ENCODE results near the gene KRTAP4-9. TPM values are rescaled to one million over a fixed set of nuclear protein-coding genes. Genes with fewer than 3 reads are reported as not detected.
A peak's percentile ranks its signal among the peaks of the same experiment; 100 is the strongest.
"Not testable (repeated sequence)": the region's sequence is repeated elsewhere in the genome, so short reads cannot be mapped to it uniquely, and the experiment has no call there.

KRTAP4-9 gene
- total RNA-seq, 2 donors from 2014 or later: not detected

- not testable (repeated sequence) for H3K27ac Mint-ChIP-seq; H3K36me3 Mint-ChIP-seq (ENCODE audit: low read depth); H3K27me3 Mint-ChIP-seq; ATAC-seq (replicated peaks); H3K9me3 Mint-ChIP-seq; H3K4me1 Mint-ChIP-seq
- peak overlapping the region; percentile 27 for H3K4me3 Mint-ChIP-seq
Observed at GRCh38 chr17:41108728-41109386, 3.7 kb downstream of the KRTAP4-9 start.

- no peak overlapping the region for H3K4me3 Mint-ChIP-seq
- no peaks in the 10 kb centered on the region for H3K4me1 Mint-ChIP-seq
- H3K27ac Mint-ChIP-seq: no peak overlapping the region
- H3K36me3 Mint-ChIP-seq (ENCODE audit: low read depth): no peaks in the 10 kb centered on the region
- no peaks in the 10 kb centered on the region for H3K9me3 Mint-ChIP-seq
- no peak for ATAC-seq (replicated peaks)
- peaks cover 3% of the 10 kb centered on the region for H3K27me3 Mint-ChIP-seq
Observed at GRCh38 chr17:41111151-41111885, 6.1 kb downstream of the KRTAP4-9 start.

GRCh38 chr17:41116297-41116696, 11.1 kb downstream of the KRTAP4-9 start:
- no peaks in the 10 kb centered on the region for H3K36me3 Mint-ChIP-seq (ENCODE audit: low read depth)
- no peaks in the 10 kb centered on the region for H3K9me3 Mint-ChIP-seq
- H3K27ac Mint-ChIP-seq: no peak overlapping the region
- H3K27me3 Mint-ChIP-seq: peaks cover 8% of the 10 kb centered on the region
- no peak for ATAC-seq (replicated peaks)
- peaks cover 11% of the 10 kb centered on the region for H3K4me1 Mint-ChIP-seq
- H3K4me3 Mint-ChIP-seq: no peak overlapping the region

- H3K9me3 Mint-ChIP-seq; ATAC-seq (replicated peaks); H3K4me3 Mint-ChIP-seq; H3K27me3 Mint-ChIP-seq; H3K36me3 Mint-ChIP-seq (ENCODE audit: low read depth); H3K27ac Mint-ChIP-seq: not testable (repeated sequence)
- peaks cover 12% of the 10 kb centered on the region for H3K4me1 Mint-ChIP-seq
Observed at GRCh38 chr17:41117846-41118386, 12.7 kb downstream of the KRTAP4-9 start, which contains the start of gene KRTAP4-11. Gene KRTAP4-11 (minus strand): TSS chr17:41118373. CDS start chr17:41118315, 58 bp downstream.

- H3K27me3 Mint-ChIP-seq: peaks cover 8% of the 10 kb centered on the region
- peaks cover 3% of the 10 kb centered on the region for H3K9me3 Mint-ChIP-seq
- H3K36me3 Mint-ChIP-seq (ENCODE audit: low read depth): no peaks in the 10 kb centered on the region
- no peak overlapping the region for H3K27ac Mint-ChIP-seq
- peaks cover 19% of the 10 kb centered on the region for H3K4me1 Mint-ChIP-seq
- H3K4me3 Mint-ChIP-seq: no peak overlapping the region
- ATAC-seq (replicated peaks): no peak
Observed at GRCh38 chr17:41118721-41119120, 13.5 kb downstream of the KRTAP4-9 start.

GRCh38 chr17:41119696-41120690, 14.8 kb downstream of the KRTAP4-9 start:
- ATAC-seq (replicated peaks); H3K27me3 Mint-ChIP-seq; H3K36me3 Mint-ChIP-seq (ENCODE audit: low read depth); H3K9me3 Mint-ChIP-seq: not testable (repeated sequence)
- H3K27ac Mint-ChIP-seq: peak overlapping the region; percentile 83
- peak overlapping the region; percentile 63 for H3K4me3 Mint-ChIP-seq
- peaks cover 24% of the 10 kb centered on the region for H3K4me1 Mint-ChIP-seq

- Mint-ChIP-seq H3K4me3 (no peak overlapping the region), H3K36me3 (ENCODE audit: low read depth) (no peaks in the 10 kb centered on the region), H3K4me1 (peaks cover 28% of the 10 kb centered on the region), H3K9me3 (peaks cover 3% of the 10 kb centered on the region), H3K27me3 (peaks cover 5% of the 10 kb centered on the region), H3K27ac (no peak overlapping the region)
- ATAC-seq (replicated peaks): no peak
Observed at GRCh38 chr17:41121742-41122141, 16.6 kb downstream of the KRTAP4-9 start.

GRCh38 chr17:41123292-41123990, 18.3 kb downstream of the KRTAP4-9 start:
- not testable (repeated sequence) for H3K9me3 Mint-ChIP-seq; H3K36me3 Mint-ChIP-seq (ENCODE audit: low read depth); ATAC-seq (replicated peaks); H3K27me3 Mint-ChIP-seq
- Mint-ChIP-seq H3K4me3 (peak overlapping the region; percentile 27), H3K27ac (peak overlapping the region; percentile 3), H3K4me1 (peaks cover 28% of the 10 kb centered on the region)

GRCh38 chr17:41123991-41124371, 18.8 kb downstream of the KRTAP4-9 start, which contains the start of gene KRTAP4-12:
Gene KRTAP4-12 (minus strand): TSS chr17:41124182. CDS start chr17:41124122, 60 bp downstream.
- H3K27me3 Mint-ChIP-seq; H3K36me3 Mint-ChIP-seq (ENCODE audit: low read depth); H3K9me3 Mint-ChIP-seq: not testable (repeated sequence)
- ATAC-seq (replicated peaks): peak; percentile 54
- Mint-ChIP-seq H3K4me3 (peak within 1 kb of the TSS; percentile 27), H3K4me1 (peaks cover 28% of the 10 kb centered on the region), H3K27ac (peak within 1 kb of the TSS; percentile 21)

- H3K9me3 Mint-ChIP-seq: peaks cover 3% of the 10 kb centered on the region
- no peak overlapping the region for H3K4me3 Mint-ChIP-seq
- peaks cover 24% of the 10 kb centered on the region for H3K4me1 Mint-ChIP-seq
- H3K36me3 Mint-ChIP-seq (ENCODE audit: low read depth): no peaks in the 10 kb centered on the region
- H3K27ac Mint-ChIP-seq: no peak overlapping the region
- ATAC-seq (replicated peaks): no peak
- H3K27me3 Mint-ChIP-seq: no peaks in the 10 kb centered on the region
Observed at GRCh38 chr17:41125064-41125463, 19.9 kb downstream of the KRTAP4-9 start.

GRCh38 chr17:41126412-41126811, 21.2 kb downstream of the KRTAP4-9 start:
- no peak overlapping the region for H3K27ac Mint-ChIP-seq
- H3K9me3 Mint-ChIP-seq: peaks cover 3% of the 10 kb centered on the region
- no peaks in the 10 kb centered on the region for H3K36me3 Mint-ChIP-seq (ENCODE audit: low read depth)
- H3K4me3 Mint-ChIP-seq: no peak overlapping the region
- peaks cover 17% of the 10 kb centered on the region for H3K4me1 Mint-ChIP-seq
- ATAC-seq (replicated peaks): no peak
- H3K27me3 Mint-ChIP-seq: no peaks in the 10 kb centered on the region

- no peaks in the 10 kb centered on the region for H3K27me3 Mint-ChIP-seq
- peaks cover 22% of the 10 kb centered on the region for H3K4me1 Mint-ChIP-seq
- peaks cover under 1% of the 10 kb centered on the region for H3K9me3 Mint-ChIP-seq
- no peak overlapping the region for H3K4me3 Mint-ChIP-seq
- H3K27ac Mint-ChIP-seq: no peak overlapping the region
- H3K36me3 Mint-ChIP-seq (ENCODE audit: low read depth): no peaks in the 10 kb centered on the region
- ATAC-seq (replicated peaks): no peak
Observed at GRCh38 chr17:41127371-41127770, 22.2 kb downstream of the KRTAP4-9 start.

GRCh38 chr17:41131979-41132378, 26.8 kb downstream of the KRTAP4-9 start:
- H3K4me1 Mint-ChIP-seq: peaks cover 5% of the 10 kb centered on the region
- no peak overlapping the region for H3K4me3 Mint-ChIP-seq
- no peaks in the 10 kb centered on the region for H3K9me3 Mint-ChIP-seq
- ATAC-seq (replicated peaks): peak; percentile 66
- H3K27me3 Mint-ChIP-seq: no peaks in the 10 kb centered on the region
- no peak overlapping the region for H3K27ac Mint-ChIP-seq
- no peaks in the 10 kb centered on the region for H3K36me3 Mint-ChIP-seq (ENCODE audit: low read depth)

All from activated T-helper 17 cell treated with anti-CD3 and anti-CD28 coated beads, Interleukin-2, amount 50 U/mL, for 72 hours (primary cell).